HG02943 (cell line): Measurements from ENCODE around the gene KCNS3.

Source experiments
- ATAC-seq: cut with Tn5 transposase; IDR thresholded peaks from one replicate; pipeline ENCODE4 v1.9.1; 2021; ENCODE audit warnings: mild to moderate bottlenecking, low read depth, moderate library complexity; ENCODE audit not compliant: unreplicated experiment

Gene KCNS3

DNA sequence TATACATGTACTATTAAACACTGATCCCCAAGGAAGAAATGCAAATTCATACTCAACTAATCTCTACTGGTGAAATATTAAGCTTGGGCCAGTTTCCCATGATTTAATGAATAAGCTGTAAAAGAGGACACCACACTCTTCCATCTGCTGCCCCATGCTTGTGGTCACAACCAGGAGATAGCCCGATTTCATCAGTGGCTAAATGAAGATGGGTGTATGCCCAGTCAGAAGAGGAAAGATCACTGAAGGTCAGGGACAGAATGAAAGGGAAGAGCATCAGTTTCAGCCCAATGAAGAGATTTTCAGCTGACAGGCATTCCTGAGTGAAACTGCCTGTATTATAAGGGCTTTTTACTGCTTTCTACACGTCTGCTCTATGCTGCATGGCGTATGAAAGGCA is 103.5 kb downstream of the KCNS3 start:
- no peak for ATAC-seq
